ENCODE data around the gene C11orf86. TPM values are rescaled to one million over a fixed set of nuclear protein-coding genes. Genes with fewer than 3 reads are reported as not detected.

The C11orf86 gene
- total and polyA plus RNA-seq, 2 donors (not counting 3 experiments of a cell fraction or from before 2014, with no cell fraction given): not detected

- no peak overlapping the region for H3K4me2 ChIP-seq (ENCODE audit: insufficient read depth, low read length)
Measured at GRCh38 chr11:66996609-66997273, 21.6 kb downstream of the C11orf86 start.

More at GRCh38 chr11:66996609-66997273, 21.6 kb downstream of the C11orf86 start:
- Histone ChIP-seq H3K36me3 (ENCODE audit: control insufficient read depth in 2 of 2, extremely low read depth in 1 of 2, insufficient read depth in 2 of 2, low read length in 2 of 2) (no peaks in the 10 kb centered on the region), H3K4me3 (replicated peaks in 1 of 3; ENCODE audit: insufficient read depth in 1 of 3, low read depth in 1 of 3, low read length in 3 of 3) (no peak overlapping the region), H3K79me2 (ENCODE audit: control insufficient read depth, insufficient read depth, low read length) (no peaks in the 10 kb centered on the region), H2AFZ (ENCODE audit: low read depth, low read length) (no peak overlapping the region), H3K9me1 (replicated peaks; ENCODE audit: control insufficient read depth, extremely low read depth, insufficient read depth, low read length) (no peaks in the 10 kb centered on the region), H3K9me3 (replicated peaks; ENCODE audit: control insufficient read depth, insufficient read depth, low read length) (no peaks in the 10 kb centered on the region), H3K27me3 (ENCODE audit: control insufficient read depth in 2 of 2, insufficient read depth in 2 of 2, low read length in 2 of 2) (peaks cover 2% of the 10 kb centered on the region in 2 experiments), H3K9ac (replicated peaks; ENCODE audit: extremely low read depth, insufficient read depth, low read length) (no peak overlapping the region), H3K27ac (ENCODE audit: insufficient read depth, low read depth, low read length) (no peak overlapping the region), H4K20me1 (replicated peaks; ENCODE audit: control insufficient read depth, extremely low read depth, insufficient read depth, low read length) (no peaks in the 10 kb centered on the region), H3K4me1 (ENCODE audit: control insufficient read depth, extremely low read depth, insufficient read depth, low read length) (no peaks in the 10 kb centered on the region)
- intact Hi-C loops (cut with micrococcal nuclease) (no loop called here), dilution Hi-C loops (cut with MboI; ENCODE audit: extremely low pct_ligation_motif_present, low sequenced_read_pairs) (no loop called here)
- TF ChIP-seq FOS (IDR thresholded peaks at IDR 0.05; ENCODE audit: borderline replicate concordance, insufficient read depth, low read length) (no peak), JUN (IDR thresholded peaks at IDR 0.05; ENCODE audit: borderline replicate concordance, insufficient read depth, insufficient read length, low read depth) (no peak), POLR2A (IDR thresholded peaks at IDR 0.05; ENCODE audit: low read depth, low read length) (no peak), MYC (IDR thresholded peaks at IDR 0.05; ENCODE audit: low read depth, low read length) (no peak), EZH2 (IDR thresholded peaks at IDR 0.05; ENCODE audit: borderline replicate concordance, low read depth, low read length, severe bottlenecking) (no peak), CTCF (IDR thresholded peaks at IDR 0.05; ENCODE audit: extremely low read depth in 1 of 2, insufficient read depth in 1 of 2, low read depth in 1 of 2, low read length in 2 of 2) (no peak)
- TF ChIP-seq, protein P1, sequence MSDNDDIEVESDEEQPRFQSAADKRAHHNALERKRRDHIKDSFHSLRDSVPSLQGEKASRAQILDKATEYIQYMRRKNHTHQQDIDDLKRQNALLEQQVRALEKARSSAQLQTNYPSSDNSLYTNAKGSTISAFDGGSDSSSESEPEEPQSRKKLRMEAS (IDR thresholded peaks at IDR 0.05; ENCODE audit: insufficient read depth, insufficient read length): no peak
- FAIRE-seq: no peak
- CTCF ChIA-PET: interaction anchor here (1.4 to 1.8 kb wide), 2 partner anchors 20 to 25 kb away, joined by 3 to 5 read pairs; no protein-coding TSS in a partner anchor
- no peak for DNase-seq (ENCODE audit: low read depth, low spot score)
- POLR2A ChIA-PET: no interaction called here
- no TSS peak for BruUV-seq (replicated peaks)
